Hematopoietic multipotent progenitor cell treated with erythropoietin and hydrocortisone succinate and interleukin-3 and kit ligand, for 8 days (in vitro differentiated cells): ENCODE measurements around the gene CLASRP.
A peak's percentile ranks its signal among the peaks of the same experiment; 100 is the strongest.
"Not testable (repeated sequence)": the region's sequence is repeated elsewhere in the genome, so short reads cannot be mapped to it uniquely, and the experiment has no call there.

ENCODE experiments used
- DNase-seq: peaks from one replicate; pipeline ENCODE4 v3.0.0-alpha.2; 2015

The CLASRP gene

DNA sequence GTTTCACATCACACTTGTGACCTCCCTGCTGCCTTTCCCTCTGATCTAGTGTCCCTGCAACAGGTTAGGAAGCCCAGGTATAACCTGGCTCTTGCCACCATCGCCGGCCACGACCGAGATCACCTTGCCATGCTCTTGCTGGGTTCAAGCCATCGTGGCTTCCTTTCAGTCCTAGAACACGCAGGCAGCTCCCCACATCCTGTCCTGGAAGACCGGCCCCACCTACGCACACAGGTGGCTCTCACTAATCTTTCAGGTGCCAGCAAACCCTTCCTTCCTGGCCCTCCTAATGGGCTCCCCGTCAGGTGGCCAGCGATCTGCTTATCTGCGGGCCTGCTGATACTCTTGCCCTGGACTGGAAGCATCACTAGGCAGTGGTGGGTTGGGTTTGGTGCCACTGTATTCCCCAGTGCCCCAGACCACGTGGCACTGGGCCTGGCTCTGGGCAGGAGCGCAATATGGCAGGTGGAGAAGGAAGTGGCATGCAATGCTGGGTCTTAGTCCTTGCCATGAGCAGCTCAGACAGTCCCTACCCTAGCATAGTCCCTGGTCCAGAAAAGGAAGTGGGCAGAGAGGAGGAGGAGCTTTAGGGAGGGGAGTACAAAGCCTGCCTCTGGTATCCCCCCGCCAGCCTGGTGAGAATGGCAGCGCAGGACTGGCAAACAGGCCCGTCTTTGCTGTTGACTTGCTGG lies 66.0 kb downstream of the CLASRP start:
- DNase-seq, result no peak

DNA sequence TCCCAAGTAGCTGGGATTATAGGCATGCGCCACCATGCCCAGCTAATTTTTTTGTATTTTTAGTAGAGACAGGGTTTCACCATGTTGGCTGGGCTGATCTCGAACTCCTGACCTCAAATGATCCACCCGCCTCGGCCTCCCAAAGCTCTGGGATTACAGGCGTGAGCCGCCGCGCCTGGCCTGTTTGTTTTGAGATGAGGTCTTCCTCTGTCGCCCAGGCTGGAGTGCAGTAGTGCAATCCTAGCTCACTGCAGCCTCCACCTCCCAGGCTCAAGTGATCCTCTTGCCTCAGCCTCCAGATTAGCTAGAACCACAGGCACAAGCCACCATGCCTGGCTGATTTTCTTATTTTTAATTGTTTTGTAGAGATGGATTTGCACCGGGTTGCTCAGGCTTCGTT lies 67.5 kb downstream of the CLASRP start:
- not testable (repeated sequence) for DNase-seq

DNA sequence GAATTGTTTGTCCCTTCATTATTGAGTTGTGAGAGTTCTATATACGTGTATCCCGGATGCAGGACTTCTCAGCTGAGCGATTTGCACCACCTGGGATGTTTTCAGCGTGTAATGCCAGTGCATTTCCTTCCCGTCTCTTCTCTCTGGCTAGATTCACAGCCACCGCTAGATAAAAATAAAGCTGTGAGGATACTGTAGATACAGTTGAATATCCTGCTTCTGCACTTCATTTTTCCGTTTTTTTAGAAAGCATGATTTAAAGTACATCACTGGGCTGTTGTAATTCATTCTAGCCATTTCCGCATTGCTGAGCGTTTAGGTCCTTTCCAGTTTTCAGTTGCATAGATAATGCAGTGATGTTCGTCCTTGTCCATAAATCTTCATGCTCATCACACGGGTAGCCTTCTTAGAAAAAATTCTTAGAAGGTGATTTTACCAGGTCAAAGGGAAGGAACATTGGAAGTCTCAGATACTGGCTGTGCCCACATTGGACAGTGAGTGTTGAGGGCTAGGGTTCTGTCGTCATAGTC lies 68.8 kb downstream of the CLASRP start:
- no peak for DNase-seq

DNA sequence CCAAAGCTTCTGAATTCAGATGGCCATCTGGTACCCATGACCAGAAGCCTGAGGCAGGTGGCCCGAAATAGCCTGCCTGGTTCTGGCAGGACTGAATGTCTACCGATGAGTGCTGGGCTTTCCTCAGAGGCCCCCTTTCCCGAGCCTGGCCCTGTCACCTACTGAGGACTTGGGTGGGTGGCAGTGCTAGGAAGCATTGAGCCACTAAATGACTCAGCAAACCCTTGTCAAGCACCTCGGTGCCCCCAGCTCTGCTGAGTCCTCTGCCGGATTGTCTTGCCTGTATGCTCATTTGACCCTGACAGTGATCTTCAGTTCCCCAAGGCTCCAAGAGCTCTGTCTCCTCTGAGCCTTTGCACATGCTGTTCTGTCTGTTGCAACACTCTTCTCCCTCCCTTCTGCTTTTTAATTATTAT lies 72.0 kb downstream of the CLASRP start:
- peak; percentile 53 for DNase-seq

DNA sequence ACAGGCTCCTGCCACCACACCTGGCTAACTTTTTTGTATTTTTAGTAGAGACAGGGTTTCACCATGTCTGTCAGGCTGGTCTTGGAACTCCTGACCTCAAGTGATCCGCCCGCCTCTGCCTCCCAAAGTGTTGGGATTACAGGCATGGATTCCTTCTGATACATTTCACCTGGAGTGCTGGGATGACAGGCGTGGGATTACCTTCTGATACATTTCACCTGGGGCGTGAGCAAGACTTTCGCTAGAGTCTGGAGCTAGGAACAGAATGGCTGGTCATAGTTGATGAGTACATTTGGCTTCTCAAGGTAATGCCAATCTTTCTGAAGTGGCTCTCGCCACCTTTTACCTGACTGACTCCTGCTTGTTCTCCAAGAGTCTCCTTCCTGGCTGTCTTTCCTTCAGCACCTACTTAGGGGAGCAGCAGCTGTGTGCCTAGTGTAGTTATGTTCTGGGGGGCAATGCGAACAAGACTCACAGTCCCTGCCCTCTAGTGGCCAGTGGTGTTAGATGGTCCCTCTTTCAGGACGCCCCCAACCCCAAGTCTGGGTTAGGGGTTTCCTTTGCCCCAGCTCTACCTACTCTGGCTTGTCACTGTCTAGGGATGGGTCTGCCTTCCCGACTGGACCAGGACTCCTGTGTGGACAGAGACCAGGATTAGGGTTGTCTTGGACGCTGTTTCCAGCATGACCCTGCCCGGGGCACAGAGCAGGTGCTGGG lies 73.4 kb downstream of the CLASRP start:
- DNase-seq, result no peak

DNA sequence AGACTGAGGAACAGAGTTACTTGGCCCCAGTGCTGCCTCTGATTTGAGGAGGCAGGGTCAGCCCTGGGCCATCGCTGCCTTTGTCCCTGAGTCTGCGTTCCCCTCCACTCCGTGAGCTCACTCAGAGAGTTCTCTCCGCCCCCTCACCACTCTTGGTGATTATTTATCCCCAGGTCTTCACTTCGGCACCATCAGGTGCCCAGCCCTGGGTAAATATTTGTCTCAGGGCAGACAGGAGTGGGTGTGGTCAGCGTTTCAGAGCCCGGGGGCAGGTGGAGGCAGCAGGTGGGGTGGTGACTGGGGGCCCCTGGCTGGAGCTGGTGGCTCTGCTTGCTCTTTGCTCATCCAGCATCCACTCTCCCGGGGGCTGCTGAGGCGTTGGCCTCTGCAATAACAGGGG lies 74.8 kb downstream of the CLASRP start:
- no peak for DNase-seq

DNA sequence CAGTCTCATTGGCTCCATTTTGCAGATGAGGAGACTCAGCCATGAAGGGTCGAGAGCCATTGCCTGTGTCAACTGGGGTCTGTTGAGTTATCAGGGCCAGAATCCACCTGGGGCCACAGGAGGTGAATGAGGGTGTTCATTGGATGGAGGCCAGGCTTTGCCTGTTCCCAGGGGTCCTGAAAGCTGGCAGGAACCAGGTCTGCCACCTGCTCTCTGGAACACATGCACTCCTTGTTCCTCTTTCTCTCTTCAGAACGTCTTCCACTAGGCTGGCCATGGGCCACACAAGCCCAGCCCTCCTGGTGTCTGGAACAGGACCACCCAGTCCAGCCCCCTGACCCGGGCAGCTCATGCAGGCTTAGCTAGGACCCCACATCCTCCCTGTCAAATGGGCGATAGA lies 75.3 kb downstream of the CLASRP start:
- DNase-seq, result no peak

DNA sequence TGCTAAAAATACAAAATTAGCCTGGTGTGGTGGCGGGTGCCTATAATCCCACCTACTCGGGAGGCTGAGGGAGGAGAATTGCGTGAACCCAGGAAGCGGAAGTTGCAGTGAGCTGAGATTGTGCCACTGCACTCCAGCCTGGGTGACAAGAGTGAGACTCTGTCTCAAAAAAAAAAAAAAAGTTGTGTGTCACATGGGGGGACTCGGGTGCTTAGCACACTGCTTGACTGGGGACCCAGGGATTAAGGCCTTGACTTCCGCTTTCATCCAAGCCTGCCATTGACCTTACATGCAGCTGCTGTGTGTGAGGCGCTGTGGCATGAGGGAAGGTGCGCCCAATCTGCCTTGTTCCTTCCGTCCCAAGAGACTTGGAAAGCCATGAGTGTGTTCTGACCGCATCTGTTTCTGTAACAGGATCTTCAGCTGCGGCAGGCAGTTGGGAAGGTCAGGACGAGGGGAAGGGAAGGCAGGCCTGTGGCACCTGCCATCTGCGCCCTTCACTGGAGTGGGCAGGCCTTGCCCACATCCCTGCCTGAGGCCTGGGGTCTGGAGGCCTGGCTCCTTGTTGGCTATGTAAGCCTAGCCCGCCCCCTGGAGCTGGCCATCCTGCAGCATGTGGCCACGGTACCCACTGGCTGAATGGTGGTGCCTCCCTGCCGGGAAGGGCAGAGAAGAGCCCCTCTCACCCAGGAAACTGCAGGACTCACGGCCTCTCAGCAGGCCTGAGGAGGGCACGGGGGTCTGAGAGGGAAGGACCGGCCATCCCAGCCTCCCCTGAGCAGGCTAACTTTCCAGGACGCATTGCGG lies 77.2 kb downstream of the CLASRP start:
- no peak for DNase-seq

DNA sequence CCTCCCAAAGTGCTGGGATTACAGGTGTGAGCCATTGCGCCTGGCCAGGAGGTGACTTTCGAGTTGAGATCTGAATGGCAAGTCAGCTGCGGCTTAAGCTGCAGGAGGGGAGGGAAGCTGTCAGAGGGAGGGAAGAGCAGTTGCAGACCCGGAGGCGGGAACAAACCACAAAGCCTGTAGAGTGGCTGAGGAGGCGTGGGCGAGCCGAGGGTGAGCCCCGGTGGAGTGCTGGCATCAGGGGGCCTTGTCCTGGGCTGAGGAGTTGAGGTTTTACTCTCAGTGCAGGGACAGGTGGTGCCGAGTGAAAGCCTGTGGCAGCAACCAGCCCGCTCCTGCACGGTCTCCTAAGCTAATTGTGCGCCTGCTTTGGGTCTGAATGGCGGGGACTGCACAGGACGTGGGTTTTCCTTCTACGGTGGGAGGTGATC lies 78.3 kb downstream of the CLASRP start:
- DNase-seq, result peak; percentile 69

DNA sequence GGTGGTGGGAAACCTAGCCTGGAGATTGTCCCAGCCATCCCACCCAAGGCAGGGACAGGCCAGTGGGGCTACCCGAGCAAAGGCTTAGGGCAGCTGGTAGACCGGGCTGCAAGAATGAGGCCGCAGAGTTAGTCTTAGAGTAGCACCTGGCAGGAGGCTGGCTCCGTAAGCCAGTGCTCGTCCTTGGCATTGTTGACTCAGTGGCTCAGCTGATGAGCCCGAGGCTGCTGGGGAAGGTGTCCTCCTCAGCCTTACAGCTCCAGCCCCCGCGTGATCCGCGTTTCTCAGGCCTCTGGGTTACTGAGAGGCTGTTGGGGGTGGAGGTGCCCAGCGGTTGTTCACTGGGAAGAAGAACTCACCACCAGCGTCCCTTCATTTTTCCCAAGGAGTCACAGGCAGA lies 78.8 kb downstream of the CLASRP start:
- no peak for DNase-seq

DNA sequence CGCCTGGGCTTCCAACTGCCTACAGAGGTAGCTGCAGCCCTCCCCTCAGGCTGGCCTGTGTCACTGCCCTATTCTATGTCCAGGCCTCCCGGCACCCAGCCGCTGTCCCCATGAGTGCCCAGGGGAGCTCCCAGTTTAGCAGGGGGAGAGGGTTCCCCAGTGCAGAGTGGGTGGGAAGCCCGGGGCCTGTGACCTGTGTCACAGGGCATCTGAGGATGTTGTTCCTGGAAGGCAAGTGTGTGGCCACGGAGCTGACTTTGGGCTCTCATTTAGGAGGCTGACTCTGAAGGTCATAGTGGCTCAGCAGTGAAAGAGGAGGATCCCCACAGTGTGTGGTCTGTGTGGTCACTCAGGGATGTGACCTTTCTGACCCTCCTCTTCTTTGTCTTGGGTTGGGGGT lies 79.3 kb downstream of the CLASRP start:
- DNase-seq, result no peak

DNA sequence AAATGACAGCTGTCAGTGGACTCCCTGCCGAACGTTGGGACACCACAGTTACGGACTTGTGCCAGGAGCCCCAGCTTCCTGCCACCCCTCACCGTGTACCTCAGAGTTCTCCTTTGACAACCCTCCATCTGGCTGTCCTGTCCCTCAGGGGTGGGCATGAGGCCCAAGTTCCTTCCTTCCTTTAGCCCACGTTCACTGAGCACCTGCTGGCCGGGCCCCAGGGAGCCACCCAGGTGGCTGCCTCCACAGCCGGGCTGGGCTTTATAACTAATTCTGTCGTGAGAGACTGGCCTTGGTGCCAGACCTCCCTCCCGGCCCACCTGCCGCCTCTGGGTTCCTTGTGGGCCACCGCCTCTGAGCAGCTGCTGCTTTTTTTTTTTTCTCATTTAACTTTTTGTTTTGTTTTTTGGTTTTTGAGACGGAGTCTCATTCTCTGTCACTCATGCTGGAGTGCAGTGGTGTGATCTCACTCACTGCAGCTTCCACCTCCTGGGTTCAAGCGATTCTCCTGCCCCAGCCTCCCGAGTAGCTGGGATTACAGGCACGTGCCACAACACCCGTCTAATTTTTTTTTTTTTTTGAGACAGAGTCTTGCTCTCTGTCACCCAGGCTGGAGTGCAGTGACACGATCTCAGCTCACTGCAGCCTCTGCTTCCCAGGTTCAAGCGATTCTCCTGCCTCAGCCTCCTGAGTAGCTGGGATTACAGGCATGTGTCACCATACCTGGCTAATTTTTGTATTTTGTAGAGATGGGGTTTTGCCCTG lies 79.9 kb downstream of the CLASRP start:
- DNase-seq, result not testable (repeated sequence)

DNA sequence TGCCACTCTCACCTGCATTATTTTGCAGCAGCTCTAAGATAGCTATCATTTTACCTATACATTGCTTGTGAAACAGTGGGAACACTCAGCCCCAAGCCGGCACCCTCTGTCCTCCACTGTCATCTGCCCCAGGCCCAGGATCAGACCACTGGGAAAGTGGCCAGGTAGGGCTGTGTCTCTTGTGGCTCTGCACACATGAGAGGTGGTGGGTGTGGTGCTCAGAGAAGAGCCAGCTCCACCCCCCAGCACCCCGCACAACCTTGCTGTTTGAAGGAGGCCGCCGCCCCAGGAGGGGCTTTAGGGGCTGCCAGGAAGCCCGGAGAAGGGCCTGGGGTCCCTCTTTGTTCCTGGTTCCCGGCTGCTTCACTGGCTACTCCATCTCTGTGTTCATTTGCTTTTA lies 80.7 kb downstream of the CLASRP start:
- no peak for DNase-seq
